Vagina (tissue), 2 donors: Measurements from ENCODE around the gene PIEZO2.

Experiments used
- CTCF ChIP-seq, 3 experiments: fragments of 450-650 bp in 2 of 3; fragments of 200-600 bp in 1 of 3; sonication (generic) in 1 of 3; IDR thresholded peaks; one replicate each; pipeline ENCODE4 v1.5.1; 2017 to 2019; ENCODE audit warnings: antibody characterized with exemption in 3 of 3, mild to moderate bottlenecking in 2 of 3, moderate library complexity in 2 of 3
- POLR2A ChIP-seq, 2 donors: fragments of 450-650 bp; IDR thresholded peaks; one replicate each; pipeline ENCODE4 v1.6.1; 2017; ENCODE audit warnings: antibody characterized with exemption in 2 of 2, mild to moderate bottlenecking in 2 of 2, moderate library complexity in 2 of 2

GRCh38 chr18:11034884-11035283 is 114.5 kb downstream of the PIEZO2 start:
- TF ChIP-seq POLR2A (IDR thresholded peaks at IDR 0.05), result no peak
- no peak for TF ChIP-seq CTCF (IDR thresholded peaks at IDR 0.05)
